Left ventricle myocardium inferior (tissue), 1 donor: ENCODE results near the gene SPOCK3. TPM values are rescaled to one million over a fixed set of nuclear protein-coding genes. Genes with fewer than 3 reads are reported as not detected.

Experiments
- DNase-seq: peaks from one replicate; pipeline ENCODE4 v3.0.0-alpha.2; 2020
- H3K27ac ChIP-seq: fragments of 200-600 bp; replicated peaks from 2 replicates; pipeline ENCODE4 v1.8.0; 2021
- H3K27me3 ChIP-seq: fragments of 200-600 bp; 2 replicates; pipeline ENCODE4 v1.8.0; 2021; ENCODE audit warnings: low read depth
- H3K36me3 ChIP-seq: fragments of 200-600 bp; 2 replicates; pipeline ENCODE4 v1.8.0; 2021
- H3K4me1 ChIP-seq: fragments of 200-600 bp; 2 replicates; pipeline ENCODE4 v1.8.0; 2021
- H3K4me3 ChIP-seq: fragments of 200-600 bp; 2 replicates; pipeline ENCODE4 v1.8.0; 2021; ENCODE audit warnings: mild to moderate bottlenecking, moderate library complexity
- H3K9me3 ChIP-seq: fragments of 200-600 bp; replicated peaks from 2 replicates; pipeline ENCODE4 v1.8.0; 2021
- intact Hi-C: fragments of 100-400 bp; cut with micrococcal nuclease; formaldehyde crosslinking; loops from one replicate; pipeline ENCODE4 v1.11.0; 2022
- total RNA-seq: library from RNA; stranded (reverse); fragmentation: NEBNext Ultra II Directional; extraction: Animal tissue kit (Norgen Biotek cat#: 25700); gene quantifications from one replicate; pipeline ENCODE4 v1.2.1, GENCODE V29; 2021
- TF ChIP-seq, protein P1 (sequence below): fragments of 200-600 bp; IDR thresholded peaks from 2 replicates; pipeline ENCODE4 v1.8.0; 2021; ENCODE audit warnings: antibody characterized with exemption, mild to moderate bottlenecking, borderline replicate concordance
- donor health status: DM: no; HTN: yes; CAD: no; lungs with severe emphysema.

The SPOCK3 gene
- total RNA-seq, 1 donor from 2014 or later: 0.22 TPM

DNA sequence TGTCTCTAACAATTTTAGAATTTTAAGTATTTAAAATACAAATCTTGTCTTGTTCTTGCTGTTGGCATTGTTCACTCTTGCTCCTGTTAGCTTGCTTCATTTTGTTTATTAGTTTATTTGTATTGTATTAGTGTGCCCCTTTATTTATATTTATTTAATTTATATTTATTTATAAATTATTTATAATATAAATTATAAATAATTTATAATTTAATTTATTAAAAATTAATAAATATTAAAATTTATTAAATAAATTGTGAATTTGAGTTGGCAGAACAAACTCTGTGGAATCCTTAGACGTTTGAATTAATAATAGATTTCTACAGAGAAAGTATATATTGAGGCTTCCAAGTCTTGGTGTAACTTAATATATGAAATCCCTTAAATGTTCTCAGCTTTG lies 331.4 kb downstream of the SPOCK3 start:
- Histone ChIP-seq H3K4me3 (no peak overlapping the region), H3K36me3 (no peaks in the 10 kb centered on the region), H3K9me3 (no peaks in the 10 kb centered on the region), H3K27ac (no peak overlapping the region), H3K27me3 (no peaks in the 10 kb centered on the region), H3K4me1 (no peaks in the 10 kb centered on the region)
- no peak for DNase-seq
- intact Hi-C loops: no loop called here
- TF ChIP-seq, protein P1, sequence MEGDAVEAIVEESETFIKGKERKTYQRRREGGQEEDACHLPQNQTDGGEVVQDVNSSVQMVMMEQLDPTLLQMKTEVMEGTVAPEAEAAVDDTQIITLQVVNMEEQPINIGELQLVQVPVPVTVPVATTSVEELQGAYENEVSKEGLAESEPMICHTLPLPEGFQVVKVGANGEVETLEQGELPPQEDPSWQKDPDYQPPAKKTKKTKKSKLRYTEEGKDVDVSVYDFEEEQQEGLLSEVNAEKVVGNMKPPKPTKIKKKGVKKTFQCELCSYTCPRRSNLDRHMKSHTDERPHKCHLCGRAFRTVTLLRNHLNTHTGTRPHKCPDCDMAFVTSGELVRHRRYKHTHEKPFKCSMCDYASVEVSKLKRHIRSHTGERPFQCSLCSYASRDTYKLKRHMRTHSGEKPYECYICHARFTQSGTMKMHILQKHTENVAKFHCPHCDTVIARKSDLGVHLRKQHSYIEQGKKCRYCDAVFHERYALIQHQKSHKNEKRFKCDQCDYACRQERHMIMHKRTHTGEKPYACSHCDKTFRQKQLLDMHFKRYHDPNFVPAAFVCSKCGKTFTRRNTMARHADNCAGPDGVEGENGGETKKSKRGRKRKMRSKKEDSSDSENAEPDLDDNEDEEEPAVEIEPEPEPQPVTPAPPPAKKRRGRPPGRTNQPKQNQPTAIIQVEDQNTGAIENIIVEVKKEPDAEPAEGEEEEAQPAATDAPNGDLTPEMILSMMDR: no peak

- H3K9me3 ChIP-seq: no peaks in the 10 kb centered on the region
- intact Hi-C loops: no loop called here
- no peak overlapping the region for H3K27ac ChIP-seq
- TF ChIP-seq, protein P1: no peak
- no peak for DNase-seq
- H3K27me3 ChIP-seq: no peaks in the 10 kb centered on the region
- no peaks in the 10 kb centered on the region for H3K36me3 ChIP-seq
- H3K4me3 ChIP-seq: no peak overlapping the region
- H3K4me1 ChIP-seq: no peaks in the 10 kb centered on the region
These were observed 338.0 kb downstream of the SPOCK3 start for GRCh38 chr4:166896254-166896653.

DNA sequence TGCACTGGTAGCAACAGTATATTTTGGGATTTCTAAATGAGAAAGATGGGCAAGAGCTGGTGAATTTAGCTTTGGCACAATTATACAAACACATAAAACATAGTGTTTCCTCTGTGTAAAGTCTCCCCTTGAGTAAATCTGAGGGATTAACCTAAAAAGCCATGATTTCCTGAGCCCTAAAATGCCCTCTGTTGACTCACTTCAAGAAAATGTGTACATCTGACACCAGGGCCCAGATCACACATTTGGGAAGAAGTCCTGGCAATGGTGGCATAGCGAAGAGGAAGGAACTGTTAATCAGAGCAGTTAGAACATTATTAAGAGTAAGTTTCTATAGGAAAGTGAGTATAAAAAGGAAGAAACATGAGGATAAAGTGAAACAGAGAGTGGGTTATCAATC lies 338.5 kb downstream of the SPOCK3 start:
- Histone ChIP-seq H3K27ac (no peak overlapping the region), H3K4me1 (no peaks in the 10 kb centered on the region), H3K36me3 (no peaks in the 10 kb centered on the region), H3K4me3 (no peak overlapping the region), H3K9me3 (no peaks in the 10 kb centered on the region), H3K27me3 (no peaks in the 10 kb centered on the region)
- intact Hi-C loops: no loop called here
- DNase-seq: no peak
- TF ChIP-seq, protein P1: no peak

- H3K4me1 ChIP-seq: no peaks in the 10 kb centered on the region
- no peak for DNase-seq
- no peaks in the 10 kb centered on the region for H3K27me3 ChIP-seq
- H3K36me3 ChIP-seq: no peaks in the 10 kb centered on the region
- H3K4me3 ChIP-seq: no peak overlapping the region
- H3K27ac ChIP-seq: no peak overlapping the region
- no peaks in the 10 kb centered on the region for H3K9me3 ChIP-seq
- TF ChIP-seq, protein P1: no peak
- intact Hi-C loops: no loop called here
These were observed 346.8 kb downstream of the SPOCK3 start for GRCh38 chr4:166887457-166887856.

DNA sequence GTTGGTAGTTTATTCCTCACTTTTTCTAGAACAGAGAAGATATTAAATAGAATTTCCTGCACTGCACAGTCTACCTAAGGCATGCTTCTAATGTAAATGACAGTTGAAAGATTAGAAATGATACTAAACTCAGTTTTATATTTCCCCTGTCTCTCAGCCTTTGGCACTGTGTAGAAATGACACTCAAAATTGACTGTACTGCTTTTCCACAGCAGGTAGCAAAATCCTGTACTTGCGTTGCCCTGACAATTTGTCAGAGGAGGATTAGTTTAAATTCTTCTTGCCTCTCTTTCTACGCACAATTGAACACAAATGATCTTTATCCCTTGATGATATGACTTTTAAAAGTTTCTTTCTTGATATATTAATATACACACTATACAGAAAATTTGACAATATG lies 347.6 kb downstream of the SPOCK3 start:
- Histone ChIP-seq H3K9me3 (no peaks in the 10 kb centered on the region), H3K4me3 (no peak overlapping the region), H3K36me3 (no peaks in the 10 kb centered on the region), H3K4me1 (no peaks in the 10 kb centered on the region), H3K27me3 (no peaks in the 10 kb centered on the region), H3K27ac (no peak overlapping the region)
- no peak for DNase-seq
- TF ChIP-seq, protein P1: no peak
- intact Hi-C loops: no loop called here

DNA sequence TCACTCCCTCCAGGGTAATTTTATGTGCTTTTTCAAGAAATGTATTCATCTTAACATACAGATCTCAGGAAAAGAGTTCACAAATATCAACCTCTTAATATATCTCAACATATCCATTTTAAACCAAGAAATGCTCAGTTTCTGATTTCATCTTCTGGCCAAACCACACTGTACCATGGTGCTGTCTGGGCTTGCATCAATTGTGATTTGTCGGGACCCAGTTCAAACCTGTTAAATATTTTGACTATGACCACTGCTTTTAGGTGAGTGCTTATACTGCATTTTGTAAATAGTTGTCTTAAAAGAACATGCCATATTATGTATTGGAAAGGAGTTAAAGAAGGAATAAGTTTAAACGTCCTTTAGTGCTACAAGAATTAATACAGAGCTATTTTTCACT lies 352.1 kb downstream of the SPOCK3 start:
- TF ChIP-seq, protein P1: no peak
- no peaks in the 10 kb centered on the region for H3K4me1 ChIP-seq
- no peaks in the 10 kb centered on the region for H3K27me3 ChIP-seq
- H3K27ac ChIP-seq: no peak overlapping the region
- H3K9me3 ChIP-seq: no peaks in the 10 kb centered on the region
- no peak for DNase-seq
- intact Hi-C loops: no loop called here
- no peak overlapping the region for H3K4me3 ChIP-seq
- H3K36me3 ChIP-seq: no peaks in the 10 kb centered on the region
